HCT116 (cell line): ENCODE measurements around the gene CNTNAP5. TPM values are rescaled to one million over a fixed set of nuclear protein-coding genes. Genes with fewer than 3 reads are reported as not detected.

Experiments
- ATAC-seq: fragments of 200-7000 bp; cut with Tn5 transposase; 2 replicates; pipeline ENCODE4 v1.9.1; 2020; ENCODE audit warnings: mild to moderate bottlenecking, moderate library complexity
- BruUV-seq: library from RNA; stranded (reverse); fragments of 400-500 nt; replicated peaks from 2 replicates; lab custom pipeline; 2021; lab: Mats Ljungman, UMichigan
- CTCF ChIA-PET: fragments of 300-600 bp; sonication (Branson Sonifier 250); formaldehyde crosslinking; loops from one replicate; lab custom pipeline; 2021; ENCODE audit warnings: antibody characterized with exemption; lab: Charles Lee
- POLR2A ChIA-PET: fragments of 300-600, 350-600 bp; sonication (Branson Sonifier 250); formaldehyde crosslinking; loops from one replicate; lab custom pipeline; 2021; ENCODE audit warnings: antibody characterized with exemption; lab: Charles Lee
- RAD21 ChIA-PET, 2 experiments: fragments of 300-600 bp; sonication (Branson Sonifier 250); formaldehyde crosslinking; loops; one replicate each; lab custom pipeline; 2023; ENCODE audit warnings: low total read pairs in 2 of 2; ENCODE audit not compliant: uncharacterized antibody in 2 of 2, unreplicated experiment in 2 of 2, low non-redundant PET in 1 of 2; lab: Charles Lee
- DNase-seq: peaks from one replicate; pipeline ENCODE4 v3.0.0-alpha.2; 2010; ENCODE audit warnings: low read depth, low spot score
- H2AFZ ChIP-seq: fragments of 200-600 bp; shearing (Covaris generic), sonication (generic); 2 replicates; pipeline ENCODE4 v1.6.1; 2017; ENCODE audit warnings: low read depth, mixed run types, mixed read lengths, antibody characterized with exemption, low read length; ENCODE audit not compliant: poor library complexity, severe bottlenecking
- H3K27ac ChIP-seq: 2 replicates; pipeline ENCODE4 v1.5.1; 2012; ENCODE audit warnings: low read depth, low read length
- H3K27me3 ChIP-seq: fragments of 200-600 bp; sonication (generic); 2 replicates; pipeline ENCODE4 v1.6.1; 2016; ENCODE audit warnings: mixed run types, low read length, mixed read lengths; ENCODE audit not compliant: insufficient read depth
- H3K36me3 ChIP-seq, 2 experiments: fragments of 200-500 bp in 1 of 2; fragments of 200-600 bp in 1 of 2; sonication (Bioruptor generic) in 1 of 2; sonication (generic) in 1 of 2; 2 replicates each; pipeline versions ENCODE4 v1.5.1 to v1.6.1; 2014 to 2016; ENCODE audit warnings: low read length in 2 of 2, inconsistent platforms in 1 of 2, mixed read lengths in 1 of 2, mixed run types in 1 of 2; ENCODE audit not compliant: insufficient read depth in 2 of 2, control insufficient read depth in 1 of 2
- H3K4me1 ChIP-seq, 2 experiments: fragments of 200-600 bp in 1 of 2; sonication (generic) in 1 of 2; 2 replicates each; pipeline versions ENCODE4 v1.5.1 to v1.6.1; 2012 to 2017; ENCODE audit warnings: low read length in 2 of 2, inconsistent platforms in 1 of 2, mild to moderate bottlenecking in 1 of 2, mixed read lengths in 1 of 2, mixed run types in 1 of 2, moderate library complexity in 1 of 2; ENCODE audit not compliant: insufficient read depth in 2 of 2, control insufficient read depth in 1 of 2
- H3K4me2 ChIP-seq: fragments of 200-600 bp; sonication (generic); 2 replicates; pipeline ENCODE4 v1.6.1; 2017; ENCODE audit warnings: mixed run types, low read length, mixed read lengths
- H3K4me3 ChIP-seq, 2 experiments: fragments of 200-600 bp in 1 of 2; sonication (generic) in 1 of 2; replicated peaks in 1 of 2; 2 replicates each; pipeline ENCODE4 v1.5.1; 2011 to 2016; ENCODE audit warnings: low read length in 2 of 2, control low read depth in 1 of 2, low read depth in 1 of 2, mild to moderate bottlenecking in 1 of 2, mixed read lengths in 1 of 2, mixed run types in 1 of 2
- H3K79me2 ChIP-seq: fragments of 200-600 bp; sonication (generic); 2 replicates; pipeline ENCODE4 v1.6.1; 2017; ENCODE audit warnings: mild to moderate bottlenecking, mixed run types, low read length, moderate library complexity, mixed read lengths; ENCODE audit not compliant: insufficient read depth
- H3K9ac ChIP-seq: fragments of 200-600 bp; sonication (generic); 2 replicates; pipeline ENCODE4 v1.6.1; 2016; ENCODE audit warnings: low read length, mixed read lengths
- H3K9me2 ChIP-seq: fragments of 200-600 bp; sonication (generic), shearing (Covaris generic); 2 replicates; pipeline ENCODE4 v1.6.1; 2017; ENCODE audit warnings: mixed run types, mild to moderate bottlenecking, moderate library complexity; ENCODE audit not compliant: insufficient read depth
- H3K9me3 ChIP-seq, 2 experiments: fragments of 200-500 bp in 1 of 2; fragments of 200-600 bp in 1 of 2; sonication (Bioruptor generic) in 1 of 2; sonication (generic) in 1 of 2; 2 replicates each; pipeline ENCODE4 v1.6.1; 2014 to 2017; ENCODE audit warnings: low read length in 2 of 2, mixed read lengths in 2 of 2, inconsistent platforms in 1 of 2, low read depth in 1 of 2, mild to moderate bottlenecking in 1 of 2, mixed run types in 1 of 2, moderate library complexity in 1 of 2; ENCODE audit not compliant: control insufficient read depth in 1 of 2, insufficient read depth in 1 of 2
- H4K20me1 ChIP-seq: fragments of 200-600 bp; sonication (generic), shearing (Covaris generic); 2 replicates; pipeline ENCODE4 v1.6.1; 2017; ENCODE audit warnings: mixed run types, mild to moderate bottlenecking, moderate library complexity; ENCODE audit not compliant: insufficient read depth
- ATF3 ChIP-seq: IDR thresholded peaks from 2 replicates; pipeline ENCODE4 v1.6.1; 2012
- CBX3 ChIP-seq: IDR thresholded peaks from 2 replicates; pipeline ENCODE4 v1.6.1; 2012; ENCODE audit warnings: low read depth
- CEBPB ChIP-seq: IDR thresholded peaks from 2 replicates; pipeline ENCODE4 v1.6.1; 2012; ENCODE audit warnings: low read depth
- CTCF ChIP-seq, 3 experiments: fragments of 200-600 bp in 1 of 3; sonication (generic) in 1 of 3; IDR thresholded peaks in 2 of 3; conservative IDR thresholded peaks in 1 of 3; 2 replicates each; pipeline ENCODE4 v1.5.1; 2012 to 2017; ENCODE audit warnings: low read depth in 2 of 3, low read length in 2 of 3, antibody characterized with exemption in 1 of 3, borderline replicate concordance in 1 of 3, control low read depth in 1 of 3, mild to moderate bottlenecking in 1 of 3, mixed read lengths in 1 of 3, mixed run types in 1 of 3, moderate library complexity in 1 of 3; ENCODE audit not compliant: insufficient read depth in 1 of 3
- EGR1 ChIP-seq: IDR thresholded peaks from 2 replicates; pipeline ENCODE4 v1.6.1; 2012; ENCODE audit warnings: low read depth
- ELF1 ChIP-seq: IDR thresholded peaks from 2 replicates; pipeline ENCODE4 v1.6.1; 2012; ENCODE audit warnings: low read depth, borderline replicate concordance
- EZH2 ChIP-seq: fragments of 200-600 bp; sonication (generic); IDR thresholded peaks from 2 replicates; pipeline ENCODE4 v1.6.1; 2017; ENCODE audit warnings: antibody characterized with exemption, mixed run types
- EZH2phosphoT487 ChIP-seq: fragments of 200-600 bp; IDR thresholded peaks from 2 replicates; pipeline ENCODE4 v1.6.1; 2018; ENCODE audit warnings: antibody characterized with exemption, borderline replicate concordance
- FOSL1 ChIP-seq: IDR thresholded peaks from 2 replicates; pipeline ENCODE4 v1.6.1; 2012; ENCODE audit warnings: low read depth
- JUND ChIP-seq: IDR thresholded peaks from 2 replicates; pipeline ENCODE4 v1.6.1; 2012
- MAX ChIP-seq: IDR thresholded peaks from 2 replicates; pipeline ENCODE4 v1.6.1; 2012
- POLR2AphosphoS5 ChIP-seq: IDR thresholded peaks from 2 replicates; pipeline ENCODE4 v1.6.1; 2011; ENCODE audit warnings: mild to moderate bottlenecking, low read depth, low read length, moderate library complexity
- REST ChIP-seq: IDR thresholded peaks from 2 replicates; pipeline ENCODE4 v1.6.1; 2012; ENCODE audit warnings: low read depth
- SP1 ChIP-seq: IDR thresholded peaks from 2 replicates; pipeline ENCODE4 v1.6.1; 2012; ENCODE audit warnings: low read depth
- SRF ChIP-seq: IDR thresholded peaks from 2 replicates; pipeline ENCODE4 v1.6.1; 2012; ENCODE audit warnings: low read depth
- TCF7L2 ChIP-seq: IDR thresholded peaks from 2 replicates; pipeline ENCODE4 v1.7.0; 2011; ENCODE audit warnings: borderline replicate concordance, inconsistent platforms; ENCODE audit not compliant: insufficient read depth, insufficient read length; ENCODE audit errors: extremely low read depth
- YY1 ChIP-seq: IDR thresholded peaks from 2 replicates; pipeline ENCODE4 v1.6.1; 2011; ENCODE audit warnings: low read length, low read depth, moderate library complexity, mild to moderate bottlenecking; ENCODE audit not compliant: insufficient replicate concordance; ENCODE audit errors: extremely low read depth
- ZBTB33 ChIP-seq: IDR thresholded peaks from 2 replicates; pipeline ENCODE4 v1.6.1; 2011; ENCODE audit warnings: mild to moderate bottlenecking, low read length, moderate library complexity; ENCODE audit not compliant: insufficient replicate concordance; ENCODE audit errors: extremely low read depth
- ZNF274 ChIP-seq: fragments of 200-500 bp; sonication (Bioruptor generic); IDR thresholded peaks from 2 replicates; pipeline ENCODE4 v1.6.1; 2014; ENCODE audit warnings: mild to moderate bottlenecking, low read depth, low read length, inconsistent platforms
- intact Hi-C: fragments of 100-400 bp; cut with micrococcal nuclease; formaldehyde crosslinking; loops from 2 replicates; pipeline ENCODE4 v1.10.0; 2022
- total RNA-seq: library from RNA; stranded (reverse); gene quantifications from one replicate; pipeline ENCODE4 v1.2.1, GENCODE V29; 2021; ENCODE audit not compliant: unreplicated experiment

CNTNAP5 gene
- total RNA-seq, 1 experiment from 2014 or later = not detected

GRCh38 chr2:124756048-124756447, 731.0 kb downstream of the CNTNAP5 start:
- Histone ChIP-seq H3K79me2 (no peaks in the 10 kb centered on the region), H3K27me3 (no peaks in the 10 kb centered on the region), H3K27ac (no peak overlapping the region), H2AFZ (no peak overlapping the region), H3K9me2 (no peaks in the 10 kb centered on the region), H4K20me1 (no peaks in the 10 kb centered on the region), H3K36me3 (no peaks in the 10 kb centered on the region), H3K9me3 (peaks cover 0 to 7% of the 10 kb centered on the region in 2 experiments; a peak in 2 of 4 replicates), H3K4me3 (no peak overlapping the region), H3K9ac (no peak overlapping the region), H3K4me2 (no peak overlapping the region), H3K4me1 (no peaks in the 10 kb centered on the region)
- no peak for ATAC-seq
- ChIA-PET CTCF (no interaction called here), RAD21 (no interaction called here), POLR2A (no interaction called here)
- no TSS peak for BruUV-seq
- no peak for TF ChIP-seq CTCF (IDR thresholded peaks at IDR 0.05 in 2 of 3, conservative IDR thresholded peaks at IDR 0.05 in 1 of 3; ENCODE audit: borderline replicate concordance in 1 of 3, insufficient read depth in 1 of 3, low read depth in 2 of 3, low read length in 2 of 3)
- TF ChIP-seq MAX = no peak
- TF ChIP-seq CBX3 = no peak
- no peak for TF ChIP-seq TCF7L2
- TF ChIP-seq ATF3 = no peak
- TF ChIP-seq POLR2AphosphoS5 = no peak
- TF ChIP-seq SP1 = no peak
- no peak for TF ChIP-seq JUND
- TF ChIP-seq SRF = no peak
- no peak for TF ChIP-seq ZNF274
- TF ChIP-seq REST = no peak
- TF ChIP-seq FOSL1 = no peak
- no peak for TF ChIP-seq EGR1
- no peak for TF ChIP-seq ZBTB33
- no peak for TF ChIP-seq ELF1
- TF ChIP-seq CEBPB = no peak
- no peak for TF ChIP-seq EZH2phosphoT487
- no peak for TF ChIP-seq YY1
- TF ChIP-seq EZH2 = no peak
- no peak for DNase-seq
- intact Hi-C loops = no loop called here
